HG02852 (cell line): ENCODE measurements around the gene RUNX2.

Experiments
- ATAC-seq: cut with Tn5 transposase; IDR thresholded peaks from one replicate; pipeline ENCODE4 v1.9.1; 2021; ENCODE audit warnings: mild to moderate bottlenecking, moderate library complexity; ENCODE audit not compliant: unreplicated experiment

RUNX2 gene

GRCh38 chr6:45350186-45350710 is 22.1 kb downstream of the RUNX2 start:
- no peak for ATAC-seq

- ATAC-seq, result no peak
These were observed 22.9 kb downstream of the RUNX2 start for GRCh38 chr6:45351076-45351475.

GRCh38 chr6:45351667-45352066 is 23.5 kb downstream of the RUNX2 start:
- ATAC-seq, result no peak

GRCh38 chr6:45353654-45354053 is 25.5 kb downstream of the RUNX2 start:
- no peak for ATAC-seq

- no peak for ATAC-seq
These were observed 36.3 kb downstream of the RUNX2 start for GRCh38 chr6:45364466-45364865.

GRCh38 chr6:45365036-45365435 is 36.9 kb downstream of the RUNX2 start:
- ATAC-seq, result no peak

- no peak for ATAC-seq
These were observed 38.4 kb downstream of the RUNX2 start for GRCh38 chr6:45366534-45366933.

- ATAC-seq, result no peak
These were observed 39.9 kb downstream of the RUNX2 start for GRCh38 chr6:45367999-45368398.

- no peak for ATAC-seq
These were observed 41.7 kb downstream of the RUNX2 start for GRCh38 chr6:45369870-45370269.

- no peak for ATAC-seq
These were observed 43.9 kb downstream of the RUNX2 start for GRCh38 chr6:45371924-45372573.

- ATAC-seq, result no peak
These were observed 47.3 kb downstream of the RUNX2 start for GRCh38 chr6:45375449-45375848.

- no peak for ATAC-seq
These were observed 48.3 kb downstream of the RUNX2 start for GRCh38 chr6:45376310-45377042.

GRCh38 chr6:45377043-45377553 is 49.0 kb downstream of the RUNX2 start:
- ATAC-seq, result peak; percentile 2

- ATAC-seq, result peak; percentile 93
These were observed 49.6 kb downstream of the RUNX2 start, which contains the start of gene SUPT3H for GRCh38 chr6:45377554-45378333. TSS of gene SUPT3H (minus strand) at chr6:45377934.

GRCh38 chr6:45378334-45378926 is 50.3 kb downstream of the RUNX2 start:
- peak; percentile 27 for ATAC-seq

GRCh38 chr6:45382391-45382790 is 54.3 kb downstream of the RUNX2 start:
- no peak for ATAC-seq

- ATAC-seq, result no peak
These were observed 58.4 kb downstream of the RUNX2 start for GRCh38 chr6:45386501-45386900.

GRCh38 chr6:45387236-45387635 is 59.1 kb downstream of the RUNX2 start:
- no peak for ATAC-seq

- no peak for ATAC-seq
These were observed 60.2 kb downstream of the RUNX2 start for GRCh38 chr6:45388328-45388727.

- ATAC-seq, result no peak
These were observed 66.5 kb downstream of the RUNX2 start for GRCh38 chr6:45394586-45395095.
